Panc1 (cell line): ENCODE results near the gene ATCAY. TPM values are rescaled to one million over a fixed set of nuclear protein-coding genes. Genes with fewer than 3 reads are reported as not detected.

Experiments
- ATAC-seq: fragments of 200-7000 bp; cut with Tn5 transposase; 2 replicates; pipeline ENCODE4 v1.9.1; 2020; ENCODE audit warnings: mild to moderate bottlenecking, moderate library complexity
- BruUV-seq: library from RNA; stranded (reverse); fragments of 400-500 nt; replicated peaks from 2 replicates; lab custom pipeline; 2021; lab: Mats Ljungman, UMichigan
- CTCF ChIA-PET: fragments of 300-600 bp; sonication (Branson Sonifier 250); formaldehyde crosslinking; loops from one replicate; lab custom pipeline; 2022; ENCODE audit warnings: antibody characterized with exemption; lab: Charles Lee
- POLR2A ChIA-PET: fragments of 300-600 bp; sonication (Branson Sonifier 250); formaldehyde crosslinking; loops from one replicate; lab custom pipeline; 2022; ENCODE audit warnings: antibody characterized with exemption; lab: Charles Lee
- DNase-seq: peaks from one replicate; pipeline ENCODE4 v3.0.0-alpha.2; 2010; ENCODE audit warnings: low read depth, low spot score
- H3K27ac ChIP-seq: 2 replicates; pipeline ENCODE4 v1.5.1; 2011; ENCODE audit warnings: mild to moderate bottlenecking, low read length, inconsistent platforms
- H3K27me3 ChIP-seq: fragments of 200-500 bp; sonication (Bioruptor generic); 2 replicates; pipeline ENCODE4 v1.6.0; 2014; ENCODE audit warnings: low read length, inconsistent platforms; ENCODE audit not compliant: control insufficient read depth, insufficient read depth
- H3K36me3 ChIP-seq: fragments of 200-500 bp; sonication (Bioruptor generic); 2 replicates; pipeline ENCODE4 v1.5.1; 2014; ENCODE audit warnings: inconsistent platforms, mild to moderate bottlenecking, low read length, moderate library complexity; ENCODE audit not compliant: control insufficient read depth, insufficient read depth
- H3K4me1 ChIP-seq: 2 replicates; pipeline ENCODE4 v1.5.1; 2011; ENCODE audit warnings: inconsistent platforms, mild to moderate bottlenecking, low read length, moderate library complexity; ENCODE audit not compliant: control insufficient read depth, insufficient read depth
- H3K4me3 ChIP-seq, 2 experiments: 2 replicates each; pipeline ENCODE4 v1.5.1; 2011 to 2012; ENCODE audit warnings: low read depth in 2 of 2, low read length in 2 of 2, mild to moderate bottlenecking in 2 of 2, inconsistent platforms in 1 of 2, moderate library complexity in 1 of 2
- H3K9me3 ChIP-seq: fragments of 200-500 bp; sonication (Bioruptor generic); 2 replicates; pipeline ENCODE4 v1.5.1; 2014; ENCODE audit warnings: low read depth, mild to moderate bottlenecking, inconsistent platforms, low read length, moderate library complexity; ENCODE audit not compliant: control insufficient read depth, insufficient read depth
- CTCF ChIP-seq: fragments of 450-650 bp; IDR thresholded peaks from 2 replicates; pipeline ENCODE4 v1.5.1; 2017; ENCODE audit warnings: mild to moderate bottlenecking
- POLR2AphosphoS5 ChIP-seq: IDR thresholded peaks from 2 replicates; pipeline ENCODE4 v1.6.1; 2012; ENCODE audit warnings: mild to moderate bottlenecking, low read depth, low read length, moderate library complexity
- REST ChIP-seq, 2 experiments: IDR thresholded peaks; 2 replicates each; pipeline ENCODE4 v1.6.1; 2011 to 2012; ENCODE audit warnings: low read depth in 2 of 2, control low read depth in 1 of 2, low read length in 1 of 2, mild to moderate bottlenecking in 1 of 2, moderate library complexity in 1 of 2; ENCODE audit not compliant: insufficient read depth in 1 of 2
- SIN3A ChIP-seq: IDR thresholded peaks from 2 replicates; pipeline ENCODE4 v1.6.1; 2012; ENCODE audit warnings: low read depth, mild to moderate bottlenecking, low read length, moderate library complexity, borderline replicate concordance; ENCODE audit not compliant: insufficient read depth
- TCF7L2 ChIP-seq: IDR thresholded peaks from 2 replicates; pipeline ENCODE4 v1.6.1; 2011; ENCODE audit warnings: mild to moderate bottlenecking, low read depth, low read length, inconsistent platforms
- in situ Hi-C: cut with HindIII; loops from 2 replicates; pipeline ENCODE4 v1.10.0; 2016; ENCODE audit warnings: low sequenced_read_pairs, low pct_unique_long_range_greater_than_20kb
- intact Hi-C: fragments of 100-400 bp; cut with micrococcal nuclease; formaldehyde crosslinking; loops from one replicate; pipeline ENCODE4 v1.10.0; 2022; ENCODE audit not compliant: unreplicated experiment
- total RNA-seq: library from RNA; stranded (reverse); gene quantifications from one replicate; pipeline ENCODE4 v1.2.1, GENCODE V29; 2021; ENCODE audit not compliant: unreplicated experiment

ATCAY gene
- total RNA-seq, 1 experiment from 2014 or later, result 0.15 TPM

DNA sequence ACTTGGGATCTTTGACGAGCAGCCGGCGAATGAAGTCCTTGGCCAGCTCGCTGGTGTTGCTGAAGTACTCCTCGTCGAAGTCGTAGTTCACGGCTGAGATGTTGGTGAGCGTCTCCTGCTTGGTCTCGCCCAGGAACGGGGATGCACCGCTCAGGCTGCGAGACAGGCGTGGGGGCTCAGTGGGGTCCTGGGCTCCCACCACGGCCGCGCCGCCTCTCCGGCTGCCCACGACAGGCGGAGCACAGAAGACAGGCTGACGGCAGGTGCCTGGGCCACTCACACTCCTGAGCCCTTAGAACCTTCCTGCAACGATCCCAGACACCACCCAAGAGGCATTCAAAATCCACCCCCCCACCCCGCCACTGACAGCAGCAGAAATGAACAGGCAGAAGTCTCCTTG, 80.5 kb downstream of the ATCAY start:
- Histone ChIP-seq H3K27me3 (no peaks in the 10 kb centered on the region), H3K9me3 (no peaks in the 10 kb centered on the region), H3K4me3 (no peak overlapping the region), H3K27ac (no peak overlapping the region), H3K36me3 (peaks cover 3% of the 10 kb centered on the region), H3K4me1 (no peaks in the 10 kb centered on the region)
- ChIA-PET CTCF (no interaction called here), POLR2A (no interaction called here)
- BruUV-seq, result no TSS peak
- intact Hi-C loops, result no loop called here
- in situ Hi-C loops, result no loop called here
- DNase-seq, result no peak
- TF ChIP-seq SIN3A (no peak), CTCF (no peak), REST (IDR thresholded peaks at IDR 0.05; ENCODE audit: insufficient read depth in 1 of 2, low read depth in 2 of 2, low read length in 1 of 2) (no peak), TCF7L2 (no peak), POLR2AphosphoS5 (no peak)
- no peak for ATAC-seq

- Histone ChIP-seq H3K4me3 (no peak overlapping the region), H3K4me1 (peaks cover 3% of the 10 kb centered on the region), H3K27ac (no peak overlapping the region), H3K36me3 (peaks cover 3% of the 10 kb centered on the region), H3K27me3 (no peaks in the 10 kb centered on the region), H3K9me3 (no peaks in the 10 kb centered on the region)
- TF ChIP-seq SIN3A (no peak), CTCF (no peak), REST (IDR thresholded peaks at IDR 0.05; ENCODE audit: insufficient read depth in 1 of 2, low read depth in 2 of 2, low read length in 1 of 2) (no peak), POLR2AphosphoS5 (no peak), TCF7L2 (no peak)
- intact Hi-C loops (no loop called here), in situ Hi-C loops (no loop called here)
- DNase-seq (no peak), ATAC-seq (no peak)
- CTCF ChIA-PET, result no interaction called here
- POLR2A ChIA-PET, result no interaction called here
- no TSS peak for BruUV-seq
These were observed 83.2 kb downstream of the ATCAY start for GRCh38 chr19:3963458-3964255.
